BLaER1 (cell line): ENCODE results near the gene KREMEN2.
A peak's percentile ranks its signal among the peaks of the same experiment; 100 is the strongest.
"Not testable (repeated sequence)": the region's sequence is repeated elsewhere in the genome, so short reads cannot be mapped to it uniquely, and the experiment has no call there.

ENCODE experiments used
- H3K27ac ChIP-seq: shearing (Covaris generic); formaldehyde crosslinking; 2 replicates; pipeline ENCODE4 v1.8.1; 2022
- H3K27me3 ChIP-seq: shearing (Covaris generic); formaldehyde crosslinking; 2 replicates; pipeline ENCODE4 v1.8.1; 2022
- H3K36me3 ChIP-seq: shearing (Covaris generic); formaldehyde crosslinking; 2 replicates; pipeline ENCODE4 v1.8.1; 2022
- H3K4me1 ChIP-seq: shearing (Covaris generic); formaldehyde crosslinking; 2 replicates; pipeline ENCODE4 v1.8.1; 2022
- H3K4me2 ChIP-seq: shearing (Covaris generic); formaldehyde crosslinking; 2 replicates; pipeline ENCODE4 v1.8.1; 2022
- H3K4me3 ChIP-seq: shearing (Covaris generic); formaldehyde crosslinking; 2 replicates; pipeline ENCODE4 v1.8.1; 2022
- H3K9ac ChIP-seq: shearing (Covaris generic); formaldehyde crosslinking; 2 replicates; pipeline ENCODE4 v1.8.1; 2022
- H3K9me3 ChIP-seq: shearing (Covaris generic); formaldehyde crosslinking; 2 replicates; pipeline ENCODE4 v1.8.1; 2022
- H4K20me1 ChIP-seq: shearing (Covaris generic); formaldehyde crosslinking; 2 replicates; pipeline ENCODE4 v1.8.1; 2022
- Cebpa-rat ChIP-seq: shearing (Covaris generic); IDR thresholded peaks from 2 replicates; pipeline ENCODE4 v1.8.1; 2022

The KREMEN2 gene

GRCh38 chr16:2937170-2937569 is 26.9 kb upstream of the KREMEN2 start:
- Histone ChIP-seq H3K9me3 (no peaks in the 10 kb centered on the region), H3K27me3 (no peaks in the 10 kb centered on the region), H3K4me3 (peak overlapping the region; percentile 47), H3K9ac (0 out of 2 replicates have a peak overlapping the region, but pooled peaks have one; percentile 45), H4K20me1 (peaks cover 18% of the 10 kb centered on the region), H3K27ac (peak overlapping the region; percentile 71), H3K36me3 (peaks cover 68% of the 10 kb centered on the region), H3K4me1 (peaks cover 93% of the 10 kb centered on the region), H3K4me2 (peak overlapping the region; percentile 94)
- no peak for TF ChIP-seq Cebpa-rat

DNA sequence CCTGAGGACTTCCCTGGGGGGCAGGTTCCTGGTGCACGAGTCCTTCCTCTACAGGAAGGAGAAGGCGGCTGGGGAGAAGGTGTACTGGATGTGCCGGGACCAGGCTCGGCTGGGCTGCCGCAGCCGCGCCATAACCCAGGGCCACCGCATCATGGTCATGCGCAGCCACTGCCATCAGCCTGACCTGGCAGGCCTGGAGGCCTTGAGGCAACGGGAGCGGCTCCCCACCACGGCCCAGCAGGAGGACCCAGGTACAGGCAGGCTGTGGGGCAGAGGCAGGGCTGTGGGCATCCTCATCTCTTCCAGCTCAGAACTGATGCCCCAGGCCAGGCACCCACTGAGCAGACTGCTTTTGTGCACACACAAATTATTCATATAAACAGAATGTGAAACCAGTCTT is 25.9 kb upstream of the KREMEN2 start:
- Histone ChIP-seq H3K4me2 (peak overlapping the region; percentile 94), H3K27ac (peak overlapping the region; percentile 71), H3K36me3 (peaks cover 68% of the 10 kb centered on the region), H3K9ac (peak overlapping the region; percentile 45; the same call in 1 of the 2 replicates), H3K9me3 (no peaks in the 10 kb centered on the region), H4K20me1 (peaks cover 18% of the 10 kb centered on the region), H3K4me1 (peaks cover 93% of the 10 kb centered on the region), H3K27me3 (no peaks in the 10 kb centered on the region), H3K4me3 (peak overlapping the region; percentile 47; the same call in 1 of the 2 replicates)
- no peak for TF ChIP-seq Cebpa-rat

DNA sequence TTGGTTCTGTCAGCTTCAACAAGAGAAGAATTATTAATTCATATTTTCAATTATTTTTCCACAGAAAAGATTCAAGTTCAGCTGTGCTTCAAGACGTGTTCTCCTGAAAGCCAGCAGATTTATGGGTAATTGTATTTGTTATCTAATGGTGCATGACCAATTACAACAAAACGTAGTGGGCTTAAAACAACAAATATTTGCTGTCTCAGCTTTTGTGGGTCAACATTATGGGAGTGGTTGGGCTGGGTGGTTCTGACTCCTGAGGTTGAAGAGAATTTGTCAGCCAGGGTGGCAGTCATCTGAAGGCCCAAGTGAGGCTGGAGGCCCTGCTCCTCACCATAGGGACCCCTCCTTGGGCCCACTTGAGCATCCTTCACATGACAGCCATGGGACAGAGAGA is 24.1 kb upstream of the KREMEN2 start:
- Histone ChIP-seq H3K9ac (no peak overlapping the region), H3K4me3 (no peak overlapping the region), H3K4me2 (no peak overlapping the region), H3K36me3 (peaks cover 69% of the 10 kb centered on the region), H3K27me3 (no peaks in the 10 kb centered on the region), H4K20me1 (peaks cover 18% of the 10 kb centered on the region), H3K4me1 (peaks cover 76% of the 10 kb centered on the region), H3K9me3 (no peaks in the 10 kb centered on the region), H3K27ac (no peak overlapping the region)
- TF ChIP-seq Cebpa-rat, result no peak

- Histone ChIP-seq H4K20me1 (peaks cover 11% of the 10 kb centered on the region), H3K4me3 (no peak overlapping the region), H3K9me3 (no peaks in the 10 kb centered on the region), H3K4me1 (peaks cover 55% of the 10 kb centered on the region), H3K27me3 (no peaks in the 10 kb centered on the region), H3K9ac (no peak overlapping the region), H3K27ac (no peak overlapping the region), H3K4me2 (peak overlapping the region; percentile 36), H3K36me3 (peaks cover 82% of the 10 kb centered on the region)
- no peak for TF ChIP-seq Cebpa-rat
Measured at GRCh38 chr16:2942045-2942444, 22.0 kb upstream of the KREMEN2 start.

GRCh38 chr16:2943716-2944115 is 20.4 kb upstream of the KREMEN2 start:
- H3K9me3 ChIP-seq, H3K4me2 ChIP-seq, H3K9ac ChIP-seq, H3K27me3 ChIP-seq, H3K27ac ChIP-seq, H3K4me3 ChIP-seq, H4K20me1 ChIP-seq: not testable (repeated sequence)
- H3K36me3 ChIP-seq, result peaks cover 81% of the 10 kb centered on the region
- peaks cover 38% of the 10 kb centered on the region for H3K4me1 ChIP-seq

DNA sequence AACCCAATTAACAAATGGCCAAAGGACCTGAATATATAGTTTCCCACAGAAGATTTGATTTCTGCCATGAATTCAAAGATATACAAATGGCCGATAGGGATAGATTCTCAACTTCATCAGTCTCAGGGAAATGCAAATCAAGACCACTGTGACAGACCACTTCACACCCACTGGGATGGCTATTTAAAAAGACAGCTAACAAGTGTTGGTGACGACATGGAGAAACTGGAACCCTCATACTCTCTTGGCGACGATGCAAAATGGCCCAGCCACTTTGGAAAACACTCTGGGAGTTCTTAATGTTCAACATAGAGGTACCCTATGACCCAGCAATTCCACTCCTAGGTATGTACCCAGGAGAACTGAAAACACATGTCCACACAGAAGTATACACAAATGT is 17.4 kb upstream of the KREMEN2 start:
- no peak overlapping the region for H3K27ac ChIP-seq
- H3K4me1 ChIP-seq, result peaks cover 30% of the 10 kb centered on the region
- no peaks in the 10 kb centered on the region for H3K27me3 ChIP-seq
- H4K20me1 ChIP-seq, result no peaks in the 10 kb centered on the region
- TF ChIP-seq Cebpa-rat, result no peak
- peaks cover 70% of the 10 kb centered on the region for H3K36me3 ChIP-seq
- H3K9me3 ChIP-seq, result no peaks in the 10 kb centered on the region
- no peak overlapping the region for H3K4me2 ChIP-seq
- no peak overlapping the region for H3K9ac ChIP-seq
- H3K4me3 ChIP-seq, result no peak overlapping the region

DNA sequence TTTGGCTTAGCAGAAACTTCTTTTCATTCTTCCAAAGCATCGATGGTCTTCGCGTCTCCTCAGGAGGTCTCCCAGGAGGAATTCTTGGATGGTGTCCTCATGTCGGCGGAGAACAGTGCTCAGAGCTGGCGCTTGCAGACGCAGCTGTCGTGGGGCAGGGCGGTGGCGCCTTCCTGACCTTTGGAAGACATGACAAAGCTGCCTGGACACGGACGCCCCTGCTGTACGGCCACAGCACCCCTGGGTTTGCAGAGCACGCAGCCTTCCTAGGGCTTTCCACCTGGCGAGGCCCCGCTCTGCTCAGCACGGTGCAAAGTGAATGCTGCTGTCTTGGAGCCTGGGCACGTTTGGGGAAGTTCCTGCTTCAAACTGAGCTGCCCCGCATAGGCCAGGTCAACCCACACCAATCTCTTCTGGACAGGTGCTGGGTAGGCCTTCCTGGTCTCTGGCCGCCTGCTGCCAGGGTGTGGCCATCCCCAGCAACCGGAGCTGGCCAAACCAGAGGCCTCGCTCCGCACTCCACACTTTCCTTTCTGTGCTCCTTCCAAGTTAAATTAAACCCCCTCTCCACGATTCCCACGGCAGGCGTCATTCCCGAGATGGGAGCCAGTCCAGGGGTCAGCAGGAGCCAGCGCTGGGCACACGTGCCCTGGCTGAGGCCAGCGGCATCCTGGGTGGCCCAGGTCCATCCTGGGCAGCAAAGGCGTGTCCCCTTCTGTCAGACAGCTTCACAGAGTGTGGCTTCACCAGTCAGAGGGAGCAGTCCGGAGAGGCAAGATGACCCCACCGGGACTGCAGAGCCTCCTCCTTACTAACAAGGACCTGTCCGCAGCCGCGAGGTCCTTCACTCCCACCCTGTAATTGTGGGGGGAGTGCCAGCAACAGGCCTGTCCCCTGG is 15.0 kb upstream of the KREMEN2 start:
- Histone ChIP-seq H3K4me3 (no peak overlapping the region), H3K27me3 (no peaks in the 10 kb centered on the region), H3K9me3 (no peaks in the 10 kb centered on the region), H4K20me1 (no peaks in the 10 kb centered on the region), H3K4me2 (no peak overlapping the region), H3K36me3 (peaks cover 48% of the 10 kb centered on the region), H3K4me1 (peaks cover 44% of the 10 kb centered on the region), H3K9ac (no peak overlapping the region), H3K27ac (no peak overlapping the region)
- TF ChIP-seq Cebpa-rat, result no peak

GRCh38 chr16:2949705-2950352 is 14.2 kb upstream of the KREMEN2 start:
- Histone ChIP-seq H3K9ac (no peak overlapping the region), H3K27me3 (no peaks in the 10 kb centered on the region), H4K20me1 (no peaks in the 10 kb centered on the region), H3K36me3 (peaks cover 42% of the 10 kb centered on the region), H3K9me3 (no peaks in the 10 kb centered on the region), H3K4me3 (no peak overlapping the region), H3K4me2 (0 out of 2 replicates have a peak overlapping the region, but pooled peaks have one; percentile 94), H3K27ac (no peak overlapping the region), H3K4me1 (peaks cover 52% of the 10 kb centered on the region)
- no peak for TF ChIP-seq Cebpa-rat

DNA sequence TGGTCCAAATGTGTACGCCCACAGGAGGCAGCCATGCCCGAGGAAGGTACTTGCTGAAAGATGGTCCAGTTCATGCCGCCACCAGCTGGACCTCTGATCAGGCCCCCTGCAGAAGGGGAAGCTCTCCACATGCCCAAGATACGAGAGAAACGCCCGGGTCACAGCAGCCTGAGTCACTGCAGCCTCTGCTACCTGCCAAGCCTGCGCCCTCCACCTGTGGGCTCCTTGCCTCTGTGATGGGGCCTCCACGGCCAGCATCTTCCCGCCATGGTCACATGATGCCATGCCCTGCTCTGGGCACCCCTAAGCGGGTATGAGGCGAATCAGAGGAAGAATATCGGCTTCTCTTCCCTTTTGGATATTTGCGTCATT is 13.7 kb upstream of the KREMEN2 start:
- Histone ChIP-seq H3K4me2 (peak overlapping the region; percentile 94; the same call in 1 of the 2 replicates), H3K4me3 (no peak overlapping the region), H3K4me1 (peaks cover 57% of the 10 kb centered on the region)

GRCh38 chr16:2950773-2951172 is 13.3 kb upstream of the KREMEN2 start:
- Histone ChIP-seq H3K9ac (no peak overlapping the region), H3K4me1 (peaks cover 61% of the 10 kb centered on the region)
- no peak for TF ChIP-seq Cebpa-rat

More for the DNA sequence above, 13.7 kb upstream of the KREMEN2 start:
- H3K27me3 ChIP-seq, result no peaks in the 10 kb centered on the region
- H3K9me3 ChIP-seq, result no peaks in the 10 kb centered on the region
- TF ChIP-seq Cebpa-rat, result no peak
- H4K20me1 ChIP-seq, result no peaks in the 10 kb centered on the region
- H3K27ac ChIP-seq, result no peak overlapping the region
- H3K9ac ChIP-seq, result no peak overlapping the region
- H3K36me3 ChIP-seq, result peaks cover 37% of the 10 kb centered on the region

More at GRCh38 chr16:2950773-2951172, 13.3 kb upstream of the KREMEN2 start:
- Histone ChIP-seq H4K20me1 (no peaks in the 10 kb centered on the region), H3K27ac (peak overlapping the region; percentile 96), H3K4me2 (peak overlapping the region; percentile 94), H3K4me3 (no peak overlapping the region), H3K9me3 (no peaks in the 10 kb centered on the region), H3K36me3 (peaks cover 37% of the 10 kb centered on the region), H3K27me3 (no peaks in the 10 kb centered on the region)
